H1 (cell line): ENCODE results near the gene BICRAL.

Source experiments
- KDM5A ChIP-seq: fragments of 200-600 bp; IDR thresholded peaks from 2 replicates; pipeline ENCODE4 v1.7.1; 2012; ENCODE audit warnings: mild to moderate bottlenecking, low read length, inconsistent platforms, mixed read lengths
- PHF8 ChIP-seq: fragments of 200-600 bp; sonication (generic); conservative IDR thresholded peaks from 2 replicates; pipeline ENCODE4 v1.7.1; 2012; ENCODE audit warnings: low read depth, mild to moderate bottlenecking, inconsistent platforms, low read length, moderate library complexity
- ZNF274 ChIP-seq: IDR thresholded peaks from 2 replicates; pipeline ENCODE4 v1.7.0; 2012; ENCODE audit warnings: low read length, borderline replicate concordance; ENCODE audit errors: extremely low read depth
- TF ChIP-seq, protein P1 (sequence below): IDR thresholded peaks from 2 replicates; pipeline ENCODE4 v1.6.1; 2012; ENCODE audit warnings: low read length, inconsistent platforms
- TF ChIP-seq, protein P2 (sequence below), 3 experiments: IDR thresholded peaks; 1 replicate in 2 of 3; 2 replicates in 1 of 3; pipeline versions ENCODE4 v1.5.1 to v1.6.1; 2011; ENCODE audit warnings: low read length in 3 of 3, mild to moderate bottlenecking in 3 of 3, inconsistent platforms in 2 of 3, low read depth in 1 of 3, moderate library complexity in 1 of 3; ENCODE audit not compliant: insufficient read depth in 1 of 3; ENCODE audit errors: control extremely low read depth in 1 of 3

DNA sequence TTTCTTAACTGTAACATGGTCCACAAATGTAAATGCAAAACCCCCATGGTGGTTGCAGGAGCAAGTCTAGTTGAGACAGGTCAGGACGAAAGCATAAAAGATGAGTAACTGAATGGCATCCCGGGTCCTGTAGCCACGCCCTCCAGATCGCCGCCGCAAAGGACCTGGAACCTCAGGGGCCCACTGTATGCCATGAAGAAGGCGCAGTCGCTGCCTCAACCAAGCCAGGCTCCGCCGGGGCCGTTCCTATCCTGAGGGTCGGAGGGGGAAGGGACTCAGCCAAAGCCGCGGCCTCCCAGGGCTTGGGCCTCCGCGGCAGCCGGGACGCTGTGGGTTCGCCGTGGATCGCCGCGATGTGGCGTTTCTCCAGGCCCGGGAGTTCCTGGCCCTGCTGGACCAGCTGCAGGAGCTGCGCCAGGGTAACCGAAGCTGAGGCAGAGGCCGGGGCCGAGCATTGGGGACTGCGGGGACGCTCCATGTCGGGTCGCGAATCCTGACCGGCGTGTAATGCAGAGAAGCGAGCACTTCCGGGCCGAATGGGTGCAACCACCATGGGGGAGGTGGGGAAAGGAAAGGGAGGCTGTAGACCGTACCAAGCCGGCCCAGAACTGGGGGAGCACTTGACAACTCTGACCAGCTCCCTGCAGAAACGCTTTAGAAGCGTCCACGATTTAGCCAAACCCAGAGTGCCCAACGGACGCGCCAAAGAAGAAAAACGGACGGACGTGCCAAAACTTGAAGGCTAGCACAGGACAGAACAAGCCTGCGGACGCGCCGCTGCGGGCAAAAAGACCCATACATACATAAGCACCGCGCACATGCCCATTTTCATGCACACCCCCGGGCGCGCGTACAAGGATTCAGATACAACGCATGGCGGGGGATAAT, 108.7 kb downstream of the BICRAL start:
- TF ChIP-seq, protein P1, sequence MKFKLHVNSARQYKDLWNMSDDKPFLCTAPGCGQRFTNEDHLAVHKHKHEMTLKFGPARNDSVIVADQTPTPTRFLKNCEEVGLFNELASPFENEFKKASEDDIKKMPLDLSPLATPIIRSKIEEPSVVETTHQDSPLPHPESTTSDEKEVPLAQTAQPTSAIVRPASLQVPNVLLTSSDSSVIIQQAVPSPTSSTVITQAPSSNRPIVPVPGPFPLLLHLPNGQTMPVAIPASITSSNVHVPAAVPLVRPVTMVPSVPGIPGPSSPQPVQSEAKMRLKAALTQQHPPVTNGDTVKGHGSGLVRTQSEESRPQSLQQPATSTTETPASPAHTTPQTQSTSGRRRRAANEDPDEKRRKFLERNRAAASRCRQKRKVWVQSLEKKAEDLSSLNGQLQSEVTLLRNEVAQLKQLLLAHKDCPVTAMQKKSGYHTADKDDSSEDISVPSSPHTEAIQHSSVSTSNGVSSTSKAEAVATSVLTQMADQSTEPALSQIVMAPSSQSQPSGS: peak; percentile 32
- TF ChIP-seq, protein P2, sequence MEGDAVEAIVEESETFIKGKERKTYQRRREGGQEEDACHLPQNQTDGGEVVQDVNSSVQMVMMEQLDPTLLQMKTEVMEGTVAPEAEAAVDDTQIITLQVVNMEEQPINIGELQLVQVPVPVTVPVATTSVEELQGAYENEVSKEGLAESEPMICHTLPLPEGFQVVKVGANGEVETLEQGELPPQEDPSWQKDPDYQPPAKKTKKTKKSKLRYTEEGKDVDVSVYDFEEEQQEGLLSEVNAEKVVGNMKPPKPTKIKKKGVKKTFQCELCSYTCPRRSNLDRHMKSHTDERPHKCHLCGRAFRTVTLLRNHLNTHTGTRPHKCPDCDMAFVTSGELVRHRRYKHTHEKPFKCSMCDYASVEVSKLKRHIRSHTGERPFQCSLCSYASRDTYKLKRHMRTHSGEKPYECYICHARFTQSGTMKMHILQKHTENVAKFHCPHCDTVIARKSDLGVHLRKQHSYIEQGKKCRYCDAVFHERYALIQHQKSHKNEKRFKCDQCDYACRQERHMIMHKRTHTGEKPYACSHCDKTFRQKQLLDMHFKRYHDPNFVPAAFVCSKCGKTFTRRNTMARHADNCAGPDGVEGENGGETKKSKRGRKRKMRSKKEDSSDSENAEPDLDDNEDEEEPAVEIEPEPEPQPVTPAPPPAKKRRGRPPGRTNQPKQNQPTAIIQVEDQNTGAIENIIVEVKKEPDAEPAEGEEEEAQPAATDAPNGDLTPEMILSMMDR (IDR thresholded peaks at IDR 0.05; ENCODE audit: control extremely low read depth in 1 of 3, insufficient read depth in 1 of 3, low read depth in 1 of 3, low read length in 3 of 3): no peak
- TF ChIP-seq PHF8: peak; percentile 98
- no peak for TF ChIP-seq ZNF274
- 0 out of 2 replicates have a peak, but pooled peaks have one; percentile 40 for TF ChIP-seq KDM5A
